Panc1 (cell line): ENCODE data around the gene TFDP2.

Experiments
- POLR2AphosphoS5 ChIP-seq: IDR thresholded peaks from 2 replicates; pipeline ENCODE4 v1.6.1; 2012; ENCODE audit warnings: mild to moderate bottlenecking, low read depth, low read length, moderate library complexity
- SIN3A ChIP-seq: IDR thresholded peaks from 2 replicates; pipeline ENCODE4 v1.6.1; 2012; ENCODE audit warnings: low read depth, mild to moderate bottlenecking, low read length, moderate library complexity, borderline replicate concordance; ENCODE audit not compliant: insufficient read depth
- TCF7L2 ChIP-seq: IDR thresholded peaks from 2 replicates; pipeline ENCODE4 v1.6.1; 2011; ENCODE audit warnings: mild to moderate bottlenecking, low read depth, low read length, inconsistent platforms
- TF ChIP-seq, protein P1 (sequence below), 2 experiments: IDR thresholded peaks; 2 replicates each; pipeline ENCODE4 v1.6.1; 2011 to 2012; ENCODE audit warnings: low read depth in 2 of 2, control low read depth in 1 of 2, low read length in 1 of 2, mild to moderate bottlenecking in 1 of 2, moderate library complexity in 1 of 2; ENCODE audit not compliant: insufficient read depth in 1 of 2
- TF ChIP-seq, protein P2 (sequence below): fragments of 450-650 bp; IDR thresholded peaks from 2 replicates; pipeline ENCODE4 v1.5.1; 2017; ENCODE audit warnings: mild to moderate bottlenecking

DNA sequence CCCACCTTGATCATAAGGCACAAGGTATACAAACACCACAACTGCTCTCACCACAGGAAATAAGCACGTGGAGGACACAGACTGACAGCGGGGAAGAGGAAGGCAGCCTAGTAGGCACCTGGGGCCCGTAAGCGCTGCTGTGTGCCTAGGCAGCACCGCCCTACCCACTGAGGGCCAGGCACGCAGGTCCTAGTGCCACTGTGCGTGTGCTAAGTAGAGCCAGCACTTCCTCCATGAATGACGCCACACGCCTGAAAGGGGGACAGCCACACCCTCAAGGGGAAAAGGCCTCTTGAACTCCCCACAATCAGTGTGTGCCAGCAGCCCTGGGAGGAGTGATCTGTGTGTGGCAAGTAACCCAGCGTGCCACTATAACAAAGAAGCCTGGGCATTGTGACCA lies 199.9 kb downstream of the TFDP2 start:
- TF ChIP-seq TCF7L2 (no peak), POLR2AphosphoS5 (no peak), SIN3A (no peak)
- TF ChIP-seq, protein P1, sequence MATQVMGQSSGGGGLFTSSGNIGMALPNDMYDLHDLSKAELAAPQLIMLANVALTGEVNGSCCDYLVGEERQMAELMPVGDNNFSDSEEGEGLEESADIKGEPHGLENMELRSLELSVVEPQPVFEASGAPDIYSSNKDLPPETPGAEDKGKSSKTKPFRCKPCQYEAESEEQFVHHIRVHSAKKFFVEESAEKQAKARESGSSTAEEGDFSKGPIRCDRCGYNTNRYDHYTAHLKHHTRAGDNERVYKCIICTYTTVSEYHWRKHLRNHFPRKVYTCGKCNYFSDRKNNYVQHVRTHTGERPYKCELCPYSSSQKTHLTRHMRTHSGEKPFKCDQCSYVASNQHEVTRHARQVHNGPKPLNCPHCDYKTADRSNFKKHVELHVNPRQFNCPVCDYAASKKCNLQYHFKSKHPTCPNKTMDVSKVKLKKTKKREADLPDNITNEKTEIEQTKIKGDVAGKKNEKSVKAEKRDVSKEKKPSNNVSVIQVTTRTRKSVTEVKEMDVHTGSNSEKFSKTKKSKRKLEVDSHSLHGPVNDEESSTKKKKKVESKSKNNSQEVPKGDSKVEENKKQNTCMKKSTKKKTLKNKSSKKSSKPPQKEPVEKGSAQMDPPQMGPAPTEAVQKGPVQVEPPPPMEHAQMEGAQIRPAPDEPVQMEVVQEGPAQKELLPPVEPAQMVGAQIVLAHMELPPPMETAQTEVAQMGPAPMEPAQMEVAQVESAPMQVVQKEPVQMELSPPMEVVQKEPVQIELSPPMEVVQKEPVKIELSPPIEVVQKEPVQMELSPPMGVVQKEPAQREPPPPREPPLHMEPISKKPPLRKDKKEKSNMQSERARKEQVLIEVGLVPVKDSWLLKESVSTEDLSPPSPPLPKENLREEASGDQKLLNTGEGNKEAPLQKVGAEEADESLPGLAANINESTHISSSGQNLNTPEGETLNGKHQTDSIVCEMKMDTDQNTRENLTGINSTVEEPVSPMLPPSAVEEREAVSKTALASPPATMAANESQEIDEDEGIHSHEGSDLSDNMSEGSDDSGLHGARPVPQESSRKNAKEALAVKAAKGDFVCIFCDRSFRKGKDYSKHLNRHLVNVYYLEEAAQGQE (IDR thresholded peaks at IDR 0.05; ENCODE audit: insufficient read depth in 1 of 2, low read depth in 2 of 2, low read length in 1 of 2): no peak
- TF ChIP-seq, protein P2, sequence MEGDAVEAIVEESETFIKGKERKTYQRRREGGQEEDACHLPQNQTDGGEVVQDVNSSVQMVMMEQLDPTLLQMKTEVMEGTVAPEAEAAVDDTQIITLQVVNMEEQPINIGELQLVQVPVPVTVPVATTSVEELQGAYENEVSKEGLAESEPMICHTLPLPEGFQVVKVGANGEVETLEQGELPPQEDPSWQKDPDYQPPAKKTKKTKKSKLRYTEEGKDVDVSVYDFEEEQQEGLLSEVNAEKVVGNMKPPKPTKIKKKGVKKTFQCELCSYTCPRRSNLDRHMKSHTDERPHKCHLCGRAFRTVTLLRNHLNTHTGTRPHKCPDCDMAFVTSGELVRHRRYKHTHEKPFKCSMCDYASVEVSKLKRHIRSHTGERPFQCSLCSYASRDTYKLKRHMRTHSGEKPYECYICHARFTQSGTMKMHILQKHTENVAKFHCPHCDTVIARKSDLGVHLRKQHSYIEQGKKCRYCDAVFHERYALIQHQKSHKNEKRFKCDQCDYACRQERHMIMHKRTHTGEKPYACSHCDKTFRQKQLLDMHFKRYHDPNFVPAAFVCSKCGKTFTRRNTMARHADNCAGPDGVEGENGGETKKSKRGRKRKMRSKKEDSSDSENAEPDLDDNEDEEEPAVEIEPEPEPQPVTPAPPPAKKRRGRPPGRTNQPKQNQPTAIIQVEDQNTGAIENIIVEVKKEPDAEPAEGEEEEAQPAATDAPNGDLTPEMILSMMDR: no peak
